ENCODE results near the gene EEF1A2.
A peak's percentile ranks its signal among the peaks of the same experiment; 100 is the strongest.

EEF1A2 gene

GRCh38 chr20:63498960-63499337 lies at the start of gene EEF1A2:
TSS of gene EEF1A2 (minus strand) at chr20:63499083. CDS start at chr20:63497763, 1,320 bp downstream.
- Mint-ChIP-seq H3K9me3 (peaks cover under 1% of the 10 kb centered on the region), H3K27ac (no peak within 1 kb of the TSS), H3K36me3 (ENCODE audit: low read depth) (no peaks in the 10 kb centered on the region), H3K4me1 (no peaks in the 10 kb centered on the region), H3K27me3 (ENCODE audit: low read depth) (peaks cover 54% of the 10 kb centered on the region), H3K4me3 (peak within 1 kb of the TSS in 1 of 3 experiments; percentile 49)
- TF ChIP-seq CTCF (IDR thresholded peaks at IDR 0.05; ENCODE audit: unreplicated experiment in 3 of 3): peak in 1 of 3 experiments; percentile 21

- Mint-ChIP-seq H3K36me3 (ENCODE audit: low read depth) (no peaks in the 10 kb centered on the region), H3K27ac (no peak overlapping the region), H3K4me1 (peaks cover 4% of the 10 kb centered on the region), H3K9me3 (no peaks in the 10 kb centered on the region), H3K27me3 (ENCODE audit: low read depth) (peaks cover 31% of the 10 kb centered on the region), H3K4me3 (no peak overlapping the region)
- no peak for TF ChIP-seq CTCF (IDR thresholded peaks at IDR 0.05; ENCODE audit: unreplicated experiment in 3 of 3)
These were observed 49.7 kb upstream of the EEF1A2 start for GRCh38 chr20:63548542-63548941.

- no peak for TF ChIP-seq CTCF (IDR thresholded peaks at IDR 0.05; ENCODE audit: unreplicated experiment in 3 of 3)
- Mint-ChIP-seq H3K36me3 (ENCODE audit: low read depth) (no peaks in the 10 kb centered on the region), H3K4me1 (peaks cover 6% of the 10 kb centered on the region), H3K27me3 (ENCODE audit: low read depth) (peaks cover 27% of the 10 kb centered on the region), H3K9me3 (no peaks in the 10 kb centered on the region), H3K4me3 (no peak within 1 kb of the TSS), H3K27ac (no peak within 1 kb of the TSS)
These were observed 49.0 kb upstream of the EEF1A2 start, which contains the start of gene SRMS for GRCh38 chr20:63547725-63548480. TSS of gene SRMS (minus strand) at chr20:63547749. CDS start at chr20:63547463, 286 bp downstream.

GRCh38 chr20:63546956-63547724 lies 48.3 kb upstream of the EEF1A2 start:
- H3K27ac Mint-ChIP-seq: no peak overlapping the region
- H3K4me3 Mint-ChIP-seq: no peak overlapping the region
- no peaks in the 10 kb centered on the region for H3K9me3 Mint-ChIP-seq
- no peak for TF ChIP-seq CTCF (IDR thresholded peaks at IDR 0.05; ENCODE audit: unreplicated experiment in 3 of 3)
- H3K27me3 Mint-ChIP-seq (ENCODE audit: low read depth): peaks cover 27% of the 10 kb centered on the region
- H3K36me3 Mint-ChIP-seq (ENCODE audit: low read depth): no peaks in the 10 kb centered on the region
- peaks cover 6% of the 10 kb centered on the region for H3K4me1 Mint-ChIP-seq

- H3K27ac Mint-ChIP-seq: no peak overlapping the region
- H3K9me3 Mint-ChIP-seq: no peaks in the 10 kb centered on the region
- peaks cover 27% of the 10 kb centered on the region for H3K27me3 Mint-ChIP-seq (ENCODE audit: low read depth)
- no peak overlapping the region for H3K4me3 Mint-ChIP-seq
- H3K4me1 Mint-ChIP-seq: peaks cover 6% of the 10 kb centered on the region
- no peak for TF ChIP-seq CTCF (IDR thresholded peaks at IDR 0.05; ENCODE audit: unreplicated experiment in 3 of 3)
- H3K36me3 Mint-ChIP-seq (ENCODE audit: low read depth): no peaks in the 10 kb centered on the region
These were observed 47.5 kb upstream of the EEF1A2 start for GRCh38 chr20:63546256-63546955.
